IMR-90 (cell line): ENCODE data around the gene TBC1D1.

ENCODE experiments used
- CEBPB ChIP-seq: IDR thresholded peaks from 2 replicates; pipeline ENCODE4 v1.6.1; 2012; ENCODE audit warnings: low read depth, low read length, improper control_type of control experiment
- POLR2A ChIP-seq: IDR thresholded peaks from 2 replicates; pipeline ENCODE4 v1.6.1; 2012; ENCODE audit warnings: mild to moderate bottlenecking, low read depth, low read length
- RAD21 ChIP-seq: IDR thresholded peaks from 2 replicates; pipeline ENCODE4 v1.6.1; 2012; ENCODE audit warnings: low read length, improper control_type of control experiment
- RCOR1 ChIP-seq: IDR thresholded peaks from 2 replicates; pipeline ENCODE4 v1.6.1; 2012; ENCODE audit warnings: mild to moderate bottlenecking, low read length, improper control_type of control experiment; ENCODE audit not compliant: insufficient replicate concordance
- TF ChIP-seq, protein P1 (sequence below): conservative IDR thresholded peaks from 2 replicates; pipeline ENCODE4 v1.5.1; 2012; ENCODE audit warnings: mild to moderate bottlenecking, low read depth, low read length, improper control_type of control experiment
- TF ChIP-seq, protein P2 (sequence below): fragments of 150-350 bp; IDR thresholded peaks from 2 replicates; pipeline ENCODE4 v1.6.1; 2017; ENCODE audit warnings: mild to moderate bottlenecking, antibody characterized with exemption, low read length, low read depth

DNA sequence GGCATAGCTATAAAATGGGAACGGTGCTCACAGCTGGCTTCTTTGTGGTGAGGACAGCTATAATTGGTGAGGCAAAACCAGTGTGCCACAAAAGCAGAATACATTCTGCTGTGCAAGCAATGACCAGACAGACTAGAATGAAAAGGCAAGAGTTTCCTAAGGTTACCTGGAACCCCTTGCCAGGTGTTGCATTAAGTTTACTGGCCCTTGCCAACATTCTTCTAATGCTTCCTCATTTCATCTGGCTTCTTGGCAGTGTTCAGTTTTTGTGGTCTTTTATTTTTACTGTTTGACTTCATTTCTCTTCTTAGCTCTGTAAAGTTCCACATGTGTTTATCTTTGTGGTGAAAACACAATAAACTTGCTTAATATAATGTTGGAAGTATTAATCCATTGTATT is 200.8 kb downstream of the TBC1D1 start:
- TF ChIP-seq, protein P1, sequence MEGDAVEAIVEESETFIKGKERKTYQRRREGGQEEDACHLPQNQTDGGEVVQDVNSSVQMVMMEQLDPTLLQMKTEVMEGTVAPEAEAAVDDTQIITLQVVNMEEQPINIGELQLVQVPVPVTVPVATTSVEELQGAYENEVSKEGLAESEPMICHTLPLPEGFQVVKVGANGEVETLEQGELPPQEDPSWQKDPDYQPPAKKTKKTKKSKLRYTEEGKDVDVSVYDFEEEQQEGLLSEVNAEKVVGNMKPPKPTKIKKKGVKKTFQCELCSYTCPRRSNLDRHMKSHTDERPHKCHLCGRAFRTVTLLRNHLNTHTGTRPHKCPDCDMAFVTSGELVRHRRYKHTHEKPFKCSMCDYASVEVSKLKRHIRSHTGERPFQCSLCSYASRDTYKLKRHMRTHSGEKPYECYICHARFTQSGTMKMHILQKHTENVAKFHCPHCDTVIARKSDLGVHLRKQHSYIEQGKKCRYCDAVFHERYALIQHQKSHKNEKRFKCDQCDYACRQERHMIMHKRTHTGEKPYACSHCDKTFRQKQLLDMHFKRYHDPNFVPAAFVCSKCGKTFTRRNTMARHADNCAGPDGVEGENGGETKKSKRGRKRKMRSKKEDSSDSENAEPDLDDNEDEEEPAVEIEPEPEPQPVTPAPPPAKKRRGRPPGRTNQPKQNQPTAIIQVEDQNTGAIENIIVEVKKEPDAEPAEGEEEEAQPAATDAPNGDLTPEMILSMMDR = no peak
- TF ChIP-seq RAD21 (no peak), CEBPB (no peak), POLR2A (no peak), RCOR1 (no peak)
- TF ChIP-seq, protein P2, sequence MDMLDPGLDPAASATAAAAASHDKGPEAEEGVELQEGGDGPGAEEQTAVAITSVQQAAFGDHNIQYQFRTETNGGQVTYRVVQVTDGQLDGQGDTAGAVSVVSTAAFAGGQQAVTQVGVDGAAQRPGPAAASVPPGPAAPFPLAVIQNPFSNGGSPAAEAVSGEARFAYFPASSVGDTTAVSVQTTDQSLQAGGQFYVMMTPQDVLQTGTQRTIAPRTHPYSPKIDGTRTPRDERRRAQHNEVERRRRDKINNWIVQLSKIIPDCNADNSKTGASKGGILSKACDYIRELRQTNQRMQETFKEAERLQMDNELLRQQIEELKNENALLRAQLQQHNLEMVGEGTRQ = no peak
